ENCODE measurements around the gene NFIX.

Gene NFIX

GRCh38 chr19:13089139-13089856 lies 94.0 kb downstream of the NFIX start:
- peak; percentile 18; the same call in 1 of the 2 replicates for TF ChIP-seq CTCF (conservative IDR thresholded peaks at IDR 0.05)
- H3K27ac ChIP-seq: peak overlapping the region; percentile 26; the same call in 1 of the 2 replicates

- TF ChIP-seq CTCF (conservative IDR thresholded peaks at IDR 0.05): no peak
- peak overlapping the region; percentile 26; the same call in 1 of the 2 replicates for H3K27ac ChIP-seq
Observed at GRCh38 chr19:13089857-13090507, 94.7 kb downstream of the NFIX start.

- TF ChIP-seq CTCF (conservative IDR thresholded peaks at IDR 0.05): no peak
- peak overlapping the region; percentile 26; the same call in 1 of the 2 replicates for H3K27ac ChIP-seq
Observed at GRCh38 chr19:13090511-13091231, 95.4 kb downstream of the NFIX start.

- peak overlapping the region; percentile 20; the same call in 1 of the 2 replicates for H3K27ac ChIP-seq
- no peak for TF ChIP-seq CTCF (conservative IDR thresholded peaks at IDR 0.05)
Observed at GRCh38 chr19:13091400-13092157, 96.3 kb downstream of the NFIX start.

- TF ChIP-seq CTCF (conservative IDR thresholded peaks at IDR 0.05): no peak
- H3K27ac ChIP-seq: peak overlapping the region; percentile 20; the same call in 1 of the 2 replicates
Observed at GRCh38 chr19:13092158-13092543, 96.9 kb downstream of the NFIX start.

- peak overlapping the region; percentile 20; the same call in 1 of the 2 replicates for H3K27ac ChIP-seq
- no peak for TF ChIP-seq CTCF (conservative IDR thresholded peaks at IDR 0.05)
Observed at GRCh38 chr19:13092606-13093235, 97.4 kb downstream of the NFIX start.
